GM13977 (cell line): ENCODE results near the gene NPAS3.

Source experiments
- DNase-seq: peaks from one replicate; pipeline ENCODE4 v3.0.0; 2012; ENCODE audit warnings: low spot score
- CTCF ChIP-seq: IDR thresholded peaks from 2 replicates; pipeline ENCODE4 v1.5.1; 2012; ENCODE audit warnings: mild to moderate bottlenecking, control low read depth; ENCODE audit not compliant: insufficient read depth; ENCODE audit errors: extremely low read depth, missing control alignments
- in situ Hi-C: fragments of 300-500 bp; cut with MboI; formaldehyde crosslinking; loops from one replicate; pipeline ENCODE4 v1.12.0; 2022; ENCODE audit warnings: low sequenced_read_pairs, low pct_unique_long_range_greater_than_20kb, mixed read lengths, inconsistent platforms; ENCODE audit not compliant: unreplicated experiment

NPAS3 gene

GRCh38 chr14:33611405-33612196, 672.9 kb downstream of the NPAS3 start:
- no peak for DNase-seq
- in situ Hi-C loops, result no loop called here
- no peak for TF ChIP-seq CTCF

GRCh38 chr14:33612197-33612505, 673.5 kb downstream of the NPAS3 start:
- TF ChIP-seq CTCF, result no peak
- DNase-seq, result no peak
- in situ Hi-C loops, result no loop called here

- DNase-seq, result no peak
- TF ChIP-seq CTCF, result no peak
- in situ Hi-C loops, result no loop called here
Observed at GRCh38 chr14:33617154-33617553, 678.5 kb downstream of the NPAS3 start.

- no peak for TF ChIP-seq CTCF
- no peak for DNase-seq
- in situ Hi-C loops, result no loop called here
Observed at GRCh38 chr14:33618361-33619105, 679.9 kb downstream of the NPAS3 start.

GRCh38 chr14:33622496-33622895, 683.8 kb downstream of the NPAS3 start:
- no peak for DNase-seq
- in situ Hi-C loops, result no loop called here

GRCh38 chr14:33629792-33630191, 691.1 kb downstream of the NPAS3 start:
- in situ Hi-C loops, result no loop called here
- no peak for DNase-seq
- no peak for TF ChIP-seq CTCF

More at GRCh38 chr14:33622496-33622895, 683.8 kb downstream of the NPAS3 start:
- TF ChIP-seq CTCF, result no peak
